Erythroblast (primary cell): Measurements from ENCODE around the gene CARS2.

ENCODE experiments used
- GATA1 ChIP-seq: IDR thresholded peaks from 2 replicates; pipeline ENCODE4 v1.6.1; 2011; ENCODE audit warnings: low read depth, mild to moderate bottlenecking, control low read depth, low read length, moderate library complexity
- POLR2A ChIP-seq: IDR thresholded peaks from 2 replicates; pipeline ENCODE4 v1.6.1; 2011; ENCODE audit warnings: mild to moderate bottlenecking, low read length

DNA sequence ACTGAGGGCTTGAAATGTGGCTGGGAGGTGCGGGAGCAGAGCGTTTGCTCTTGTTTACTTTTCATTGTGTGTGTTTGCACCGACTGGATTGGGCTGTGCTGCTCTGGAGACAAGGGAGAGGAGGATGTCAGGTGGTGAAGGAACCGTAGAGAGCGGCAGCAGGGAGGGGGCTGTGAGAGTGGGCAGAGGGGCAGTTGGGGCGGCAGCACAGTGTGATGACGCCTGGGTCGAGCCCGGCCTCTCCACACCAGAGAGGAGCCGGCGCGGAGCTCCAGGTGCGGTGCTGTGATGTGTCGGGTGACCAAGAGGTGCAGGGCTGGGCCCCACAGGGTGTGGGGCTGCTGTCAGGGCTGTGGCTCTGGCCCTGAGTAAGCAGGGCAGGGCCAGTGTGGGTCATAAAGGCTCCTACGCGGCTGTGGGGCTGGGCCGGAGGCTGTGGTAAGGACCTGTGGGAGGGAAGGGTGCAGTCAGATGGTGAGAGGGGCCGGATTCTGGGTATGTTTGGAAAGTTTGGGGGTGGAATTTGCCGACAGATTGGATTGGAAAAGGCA lies 80.1 kb downstream of the CARS2 start:
- TF ChIP-seq POLR2A (no peak), GATA1 (no peak)
